Thyroid gland (tissue), 4 donors: ENCODE measurements around the gene CDH23. TPM values are rescaled to one million over a fixed set of nuclear protein-coding genes. Genes with fewer than 3 reads are reported as not detected.

ENCODE experiments used
- DNase-seq, 2 donors: peaks; one replicate each; pipeline ENCODE4 v3.0.0-alpha.2; 2019
- H3K27ac ChIP-seq, 3 donors: fragments of 200-600 bp; sonication (generic); 1 replicate in 2 of 3; 2 replicates in 1 of 3; pipeline ENCODE4 v1.5.1; 2016 to 2019; ENCODE audit warnings: mild to moderate bottlenecking in 1 of 3, moderate library complexity in 1 of 3
- H3K27me3 ChIP-seq: fragments of 200-600 bp; sonication (generic); one replicate; pipeline ENCODE4 v1.5.1; 2019
- H3K36me3 ChIP-seq, 2 donors: fragments of 200-600 bp; sonication (generic); one replicate each; pipeline ENCODE4 v1.5.1; 2016 to 2019
- H3K4me1 ChIP-seq, 2 donors: fragments of 200-600 bp; sonication (generic); one replicate each; pipeline ENCODE4 v1.5.1; 2017 to 2019
- H3K4me3 ChIP-seq, 3 donors: fragments of 200-600 bp; sonication (generic); replicated peaks in 1 of 3; 1 replicate in 2 of 3; 2 replicates in 1 of 3; pipeline ENCODE4 v1.5.1; 2016; ENCODE audit warnings: mild to moderate bottlenecking in 1 of 3
- H3K9me3 ChIP-seq: fragments of 200-600 bp; sonication (generic); one replicate; pipeline ENCODE4 v1.5.1; 2017
- POLR2A ChIP-seq, 2 donors: fragments of 450-650 bp; IDR thresholded peaks; one replicate each; pipeline ENCODE4 v1.6.1; 2017; ENCODE audit warnings: antibody characterized with exemption in 2 of 2, mild to moderate bottlenecking in 2 of 2, moderate library complexity in 1 of 2
- WGBS, 2 donors: methylation state at CpG; one replicate each; pipeline ENCODE4 v1.1.5; 2017; 5-methylcytosine and 5-hydroxymethylcytosine counted together
- intact Hi-C: fragments of 100-400 bp; cut with DNase I; formaldehyde crosslinking; loops from one replicate; pipeline ENCODE4 v1.15.1; 2023
- total RNA-seq, 4 donors: library from RNA; depleted of rRNA; stranded (reverse); fragments of >200 nt; gene quantifications; one replicate each; pipeline ENCODE4 v1.2.3, GENCODE V29; 2016
- TF ChIP-seq, protein P1 (sequence below), 6 experiments: fragments of 200-600 bp in 3 of 6; fragments of 450-650 bp in 3 of 6; sonication (generic) in 3 of 6; IDR thresholded peaks; one replicate each; pipeline ENCODE4 v1.5.1; 2016 to 2019; ENCODE audit warnings: antibody characterized with exemption in 6 of 6, mild to moderate bottlenecking in 2 of 6, inconsistent platforms in 1 of 6, moderate library complexity in 1 of 6

CDH23 gene
- total RNA-seq, 4 donors from 2014 or later: 3.0 to 4.2 (median 3.9) TPM

DNA sequence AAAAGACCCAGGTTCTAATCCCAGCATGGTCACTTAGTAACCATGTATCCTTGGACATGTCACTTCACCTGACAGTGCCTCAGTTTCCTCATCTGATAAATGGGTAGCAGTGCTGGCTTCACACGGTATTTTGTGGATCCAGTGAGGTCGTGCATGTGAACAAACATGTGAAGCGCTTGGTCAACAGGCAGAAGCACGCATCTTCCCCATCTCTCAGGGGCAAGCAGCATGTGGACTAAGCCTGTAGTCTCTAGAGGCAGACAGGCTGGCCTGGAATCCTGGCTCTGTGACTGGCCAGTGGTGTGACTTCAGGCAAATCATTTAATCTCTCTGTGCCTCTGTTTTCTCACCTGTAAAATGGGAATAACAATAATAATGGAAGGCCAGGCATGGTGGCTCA lies 207.0 kb downstream of the CDH23 start:
- H3K4me3 ChIP-seq: no peak overlapping the region
- TF ChIP-seq, protein P1, sequence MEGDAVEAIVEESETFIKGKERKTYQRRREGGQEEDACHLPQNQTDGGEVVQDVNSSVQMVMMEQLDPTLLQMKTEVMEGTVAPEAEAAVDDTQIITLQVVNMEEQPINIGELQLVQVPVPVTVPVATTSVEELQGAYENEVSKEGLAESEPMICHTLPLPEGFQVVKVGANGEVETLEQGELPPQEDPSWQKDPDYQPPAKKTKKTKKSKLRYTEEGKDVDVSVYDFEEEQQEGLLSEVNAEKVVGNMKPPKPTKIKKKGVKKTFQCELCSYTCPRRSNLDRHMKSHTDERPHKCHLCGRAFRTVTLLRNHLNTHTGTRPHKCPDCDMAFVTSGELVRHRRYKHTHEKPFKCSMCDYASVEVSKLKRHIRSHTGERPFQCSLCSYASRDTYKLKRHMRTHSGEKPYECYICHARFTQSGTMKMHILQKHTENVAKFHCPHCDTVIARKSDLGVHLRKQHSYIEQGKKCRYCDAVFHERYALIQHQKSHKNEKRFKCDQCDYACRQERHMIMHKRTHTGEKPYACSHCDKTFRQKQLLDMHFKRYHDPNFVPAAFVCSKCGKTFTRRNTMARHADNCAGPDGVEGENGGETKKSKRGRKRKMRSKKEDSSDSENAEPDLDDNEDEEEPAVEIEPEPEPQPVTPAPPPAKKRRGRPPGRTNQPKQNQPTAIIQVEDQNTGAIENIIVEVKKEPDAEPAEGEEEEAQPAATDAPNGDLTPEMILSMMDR (IDR thresholded peaks at IDR 0.05): no peak
- TF ChIP-seq POLR2A (IDR thresholded peaks at IDR 0.05): no peak
- WGBS, 2 donors: 86 to 93% methylated on average over 4 of the region's 4 CpGs
- DNase-seq: no peak
- intact Hi-C loops: no loop called here
- H3K27ac ChIP-seq: no peak overlapping the region
- peaks cover 0 to under 1% of the 10 kb centered on the region in 2 donors for H3K4me1 ChIP-seq
- no peaks in the 10 kb centered on the region for H3K27me3 ChIP-seq
- H3K36me3 ChIP-seq: no peaks in the 10 kb centered on the region
- H3K9me3 ChIP-seq: no peaks in the 10 kb centered on the region

DNA sequence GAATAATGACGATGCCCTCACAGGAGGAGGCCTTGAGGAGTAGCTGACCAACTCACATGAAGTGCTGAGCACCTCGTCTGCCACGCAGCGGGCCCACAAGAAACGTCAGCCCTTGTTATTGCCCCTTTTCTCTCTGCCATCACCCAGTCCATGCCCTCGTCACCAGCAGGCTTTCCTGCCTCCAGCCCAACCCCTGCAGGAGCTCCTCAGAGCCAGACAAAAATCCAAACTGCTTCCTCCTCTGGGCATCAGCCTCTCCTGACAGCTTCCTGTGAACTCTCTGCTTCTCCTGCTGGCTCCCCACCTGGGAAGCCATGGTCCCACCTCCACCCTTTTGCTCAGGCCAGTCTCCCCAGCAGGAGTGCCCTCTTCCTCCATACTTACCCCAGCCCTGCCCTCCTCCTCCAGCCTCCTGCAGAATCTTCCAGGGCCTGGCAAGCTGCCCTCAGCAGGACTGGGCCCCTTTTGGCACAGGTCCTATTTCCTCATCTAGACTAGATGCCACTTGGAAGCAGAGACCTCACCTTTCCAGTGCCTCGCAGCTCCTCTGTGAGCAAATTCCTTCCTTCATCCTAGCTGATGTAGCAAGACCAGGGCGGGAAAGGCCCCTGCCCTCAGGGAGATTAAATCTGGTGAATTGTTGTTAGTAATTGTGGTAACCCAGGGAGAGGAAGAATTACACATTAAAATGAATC lies 207.8 kb downstream of the CDH23 start:
- intact Hi-C loops: no loop called here
- no peak overlapping the region for H3K4me3 ChIP-seq
- no peaks in the 10 kb centered on the region for H3K9me3 ChIP-seq
- no peak overlapping the region for H3K27ac ChIP-seq
- H3K36me3 ChIP-seq: no peaks in the 10 kb centered on the region
- DNase-seq: no peak
- H3K4me1 ChIP-seq: peaks cover 0 to 3% of the 10 kb centered on the region in 2 donors
- no peaks in the 10 kb centered on the region for H3K27me3 ChIP-seq
- WGBS, 2 donors: 82% methylated on average over 8 of the region's 8 CpGs
- TF ChIP-seq POLR2A (IDR thresholded peaks at IDR 0.05): no peak
- TF ChIP-seq, protein P1 (IDR thresholded peaks at IDR 0.05): no peak

DNA sequence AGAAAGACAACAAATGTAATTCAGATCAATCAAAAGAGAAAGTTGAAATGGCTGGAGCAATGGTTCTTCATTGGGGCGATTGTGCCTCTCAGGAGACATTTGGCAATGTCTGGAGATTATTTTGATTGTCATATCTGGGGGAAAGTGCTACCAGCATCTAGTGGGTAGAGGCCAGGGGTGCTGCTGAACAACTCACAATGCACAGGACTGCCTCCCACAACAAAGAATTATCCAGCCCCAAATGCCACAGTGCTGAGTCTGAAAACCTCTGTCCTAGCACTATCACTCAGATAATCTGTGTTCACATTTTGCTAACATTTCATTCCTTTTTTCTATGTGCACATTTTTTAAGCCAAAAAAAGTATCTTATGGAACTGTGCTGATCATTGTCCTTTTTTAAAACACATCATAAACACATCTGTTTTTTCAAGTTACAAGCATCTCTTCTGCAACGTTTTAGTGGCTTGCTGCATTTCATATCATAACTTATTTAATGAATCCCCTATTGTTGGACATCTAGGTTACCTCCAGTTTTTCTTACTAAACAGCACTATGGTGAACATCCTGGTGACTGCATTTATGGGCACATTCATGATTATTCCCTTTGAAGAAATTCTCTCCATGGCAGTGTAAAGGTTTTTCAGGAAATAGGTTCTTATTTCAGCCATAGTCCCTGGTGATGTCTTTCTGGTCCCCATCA lies 208.7 kb downstream of the CDH23 start:
- intact Hi-C loops: no loop called here
- TF ChIP-seq, protein P1 (IDR thresholded peaks at IDR 0.05): no peak
- TF ChIP-seq POLR2A (IDR thresholded peaks at IDR 0.05): no peak
- WGBS, 2 donors: 88 to 91% methylated on average over 2 of the region's 2 CpGs

DNA sequence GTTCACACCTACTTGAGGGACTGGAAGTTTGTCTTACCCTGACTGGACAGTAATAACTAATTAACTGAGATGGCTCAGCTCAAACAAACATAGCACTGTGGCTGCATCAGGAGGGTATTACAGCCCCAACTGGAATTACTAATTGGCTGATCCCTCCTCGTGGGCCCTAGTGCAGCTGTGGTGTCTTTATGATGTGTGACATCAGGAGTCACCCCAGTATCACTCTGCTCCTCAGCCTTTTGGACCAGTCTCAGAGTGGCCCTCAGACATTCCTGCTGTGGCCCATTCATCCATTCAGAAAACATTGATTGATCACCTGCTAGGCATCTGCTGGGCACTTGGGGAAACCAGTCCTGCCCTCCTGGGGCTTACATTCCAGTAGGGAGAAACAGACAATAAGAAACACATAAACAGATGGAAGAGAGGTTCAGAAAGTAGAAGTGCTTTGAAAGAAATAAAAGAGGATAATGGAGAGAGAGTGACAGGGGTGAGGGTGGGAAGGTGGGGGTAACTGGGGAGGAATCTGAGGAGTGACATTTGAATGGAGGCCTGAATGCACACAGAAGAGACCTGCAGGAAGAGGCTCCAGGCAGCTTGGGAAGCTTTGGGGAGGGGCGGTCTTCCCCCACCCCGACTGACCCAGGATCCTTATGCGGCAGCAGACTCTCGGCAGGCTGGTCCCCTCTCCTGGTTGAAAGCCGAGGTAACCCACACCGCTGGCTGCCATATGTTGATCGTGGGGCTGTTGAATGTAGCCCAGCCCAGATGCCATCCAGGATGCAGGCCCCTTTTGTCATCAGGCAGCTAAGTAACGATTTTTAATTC lies 209.7 kb downstream of the CDH23 start:
- H3K36me3 ChIP-seq: no peaks in the 10 kb centered on the region
- peaks cover 0 to 3% of the 10 kb centered on the region in 2 donors for H3K4me1 ChIP-seq
- H3K27me3 ChIP-seq: no peaks in the 10 kb centered on the region
- no peak overlapping the region for H3K4me3 ChIP-seq
- intact Hi-C loops: no loop called here
- DNase-seq: no peak
- WGBS, 2 donors: 67 to 82% methylated on average over 8 to 9 of the region's 9 CpGs
- TF ChIP-seq, protein P1 (IDR thresholded peaks at IDR 0.05): no peak
- no peaks in the 10 kb centered on the region for H3K9me3 ChIP-seq
- H3K27ac ChIP-seq: no peak overlapping the region

More for the DNA sequence above, 208.7 kb downstream of the CDH23 start:
- Histone ChIP-seq H3K36me3 (no peaks in the 10 kb centered on the region), H3K27ac (no peak overlapping the region), H3K4me1 (peaks cover 0 to 3% of the 10 kb centered on the region in 2 donors), H3K9me3 (no peaks in the 10 kb centered on the region), H3K27me3 (no peaks in the 10 kb centered on the region), H3K4me3 (no peak overlapping the region)
- DNase-seq: no peak
